Natural killer cell (primary cell): ENCODE data around the gene SMO. TPM values are rescaled to one million over a fixed set of nuclear protein-coding genes. Genes with fewer than 3 reads are reported as not detected.

Experiments used
- ATAC-seq, 3 donors: fragments of 150-1000 bp in 2 of 3; fragments of 200-7000 bp in 1 of 3; cut with Tn5 transposase; 1 replicate in 1 of 3; 2 replicates in 2 of 3; pipeline ENCODE4 v1.10.0; 2021; ENCODE audit warnings: mild to moderate bottlenecking in 2 of 3, moderate library complexity in 2 of 3
- DNase-seq, 2 donors: peaks; one replicate each; pipeline versions ENCODE4 v3.0.0 to v3.0.0-alpha.2; 2013 to 2021; ENCODE audit warnings: mixed read lengths in 1 of 2
- H3K27ac ChIP-seq: one replicate; pipeline ENCODE4 v1.5.1; 2013; ENCODE audit warnings: mild to moderate bottlenecking, low read length
- H3K27me3 ChIP-seq: one replicate; pipeline ENCODE4 v1.6.1; 2013; ENCODE audit warnings: low read length; ENCODE audit not compliant: control insufficient read depth, insufficient read depth
- H3K36me3 ChIP-seq: one replicate; pipeline ENCODE4 v1.6.1; 2013; ENCODE audit warnings: low read length; ENCODE audit not compliant: control insufficient read depth, insufficient read depth
- H3K4me1 ChIP-seq: one replicate; pipeline ENCODE4 v1.6.1; 2013; ENCODE audit warnings: low read length; ENCODE audit not compliant: control insufficient read depth, insufficient read depth
- H3K4me3 ChIP-seq: one replicate; pipeline ENCODE4 v1.5.1; 2013; ENCODE audit warnings: low read length
- H3K9me3 ChIP-seq: one replicate; pipeline ENCODE4 v1.6.1; 2013; ENCODE audit warnings: low read length; ENCODE audit not compliant: control insufficient read depth, insufficient read depth
- H3K27ac Mint-ChIP-seq, 2 donors: one replicate each; pipeline ENCODE4 v1.8.0; 2022; ENCODE audit warnings: mild to moderate bottlenecking in 2 of 2, mixed read lengths in 2 of 2, moderate library complexity in 1 of 2
- H3K27me3 Mint-ChIP-seq, 2 donors: one replicate each; pipeline ENCODE4 v1.8.0; 2022; ENCODE audit warnings: low read depth in 2 of 2, mixed read lengths in 2 of 2
- H3K36me3 Mint-ChIP-seq: one replicate; pipeline ENCODE4 v1.8.0; 2022; ENCODE audit warnings: mixed read lengths
- H3K4me1 Mint-ChIP-seq, 2 donors: one replicate each; pipeline ENCODE4 v1.8.0; 2022; ENCODE audit warnings: mixed read lengths in 2 of 2
- H3K4me3 Mint-ChIP-seq: one replicate; pipeline ENCODE4 v1.8.0; 2022; ENCODE audit warnings: mild to moderate bottlenecking, moderate library complexity, mixed read lengths
- H3K9me3 Mint-ChIP-seq, 2 donors: one replicate each; pipeline ENCODE4 v1.8.0; 2022; ENCODE audit warnings: mixed read lengths in 2 of 2
- CTCF ChIP-seq: fragments of 200-600 bp; IDR thresholded peaks from one replicate; pipeline ENCODE4 v1.8.0; 2022; ENCODE audit warnings: antibody characterized with exemption
- WGBS: methylation state at CpG from one replicate; pipeline ENCODE4 v1.1.7; 2013; ENCODE audit warnings: missing lambda C conversion rate; ENCODE audit not compliant: insufficient coverage; 5-methylcytosine and 5-hydroxymethylcytosine counted together
- intact Hi-C: fragments of 100-400 bp; cut with micrococcal nuclease; formaldehyde crosslinking; loops from one replicate; pipeline ENCODE4 v1.14.2; 2022
- total RNA-seq, 4 donors: library from RNA; stranded (reverse); fragments of 120-200 nt in 1 of 4; gene quantifications; one replicate each; pipeline versions ENCODE4 v1.2.3 to v1.2.4, GENCODE V29; 2013 to 2022

Gene SMO
- total RNA-seq, 3 donors from 2014 or later (not counting 1 experiment from before 2014, with no cell fraction given) = 0.09 to 0.50 (median 0.50) TPM

DNA sequence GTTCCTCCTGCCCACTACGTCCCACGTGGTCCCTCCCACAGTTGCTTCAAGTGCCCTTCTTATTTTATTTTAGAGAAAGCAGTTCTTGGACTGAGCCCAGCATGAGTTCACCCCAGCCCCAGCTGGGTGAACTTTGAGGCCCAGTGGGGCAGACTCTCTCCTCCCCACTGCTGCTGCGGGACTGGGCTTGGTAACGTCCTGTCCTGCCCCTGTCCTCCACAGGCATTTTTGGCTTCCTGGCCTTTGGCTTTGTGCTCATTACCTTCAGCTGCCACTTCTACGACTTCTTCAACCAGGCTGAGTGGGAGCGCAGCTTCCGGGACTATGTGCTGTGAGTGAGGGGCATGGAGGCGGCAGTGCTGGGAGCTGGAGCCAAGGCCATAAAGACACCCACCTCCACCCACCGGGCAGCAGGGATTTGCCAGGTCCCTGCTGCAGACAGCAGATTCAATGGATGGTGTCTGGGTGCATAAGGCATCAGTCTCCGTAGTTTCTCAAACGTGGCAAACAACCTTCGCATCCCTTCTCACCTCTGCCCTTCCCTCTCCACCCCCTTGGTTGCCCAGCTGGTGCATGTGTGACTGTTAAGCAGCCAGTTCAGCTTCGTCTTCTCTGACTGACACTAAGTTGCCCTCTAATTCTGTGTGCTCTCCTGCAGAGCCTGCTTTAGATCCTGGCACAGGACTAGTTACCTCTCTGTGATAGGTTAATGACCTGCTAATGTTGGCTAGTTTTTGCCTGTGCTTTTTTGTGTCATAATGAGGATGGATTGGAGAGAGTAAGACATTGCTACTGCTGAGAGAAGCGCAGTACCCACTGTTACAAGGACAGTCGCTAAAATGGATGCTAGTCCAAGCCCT lies 20.9 kb downstream of the SMO start:
- no peak for TF ChIP-seq CTCF
- Histone ChIP-seq H3K27me3 (no peaks in the 10 kb centered on the region), H3K27ac (no peak overlapping the region), H3K36me3 (no peaks in the 10 kb centered on the region), H3K4me1 (peaks cover 10% of the 10 kb centered on the region), H3K4me3 (no peak overlapping the region), H3K9me3 (no peaks in the 10 kb centered on the region)
- H3K36me3 Mint-ChIP-seq = no peaks in the 10 kb centered on the region
- H3K27me3 Mint-ChIP-seq = peaks cover 6% of the 10 kb centered on the region in 2 donors
- H3K4me3 Mint-ChIP-seq = no peak overlapping the region
- WGBS = 94% methylated on average over 15 of the region's 15 CpGs
- intact Hi-C loops = no loop called here
- H3K9me3 Mint-ChIP-seq = no peaks in the 10 kb centered on the region
- no peaks in the 10 kb centered on the region for H3K4me1 Mint-ChIP-seq
- ATAC-seq (no peak), DNase-seq (no peak)
- no peak overlapping the region for H3K27ac Mint-ChIP-seq

GRCh38 chr7:129210256-129210988 lies 22.0 kb downstream of the SMO start:
- ATAC-seq (peak; percentile 59 to 83 (median 73)), DNase-seq (peak; percentile 52 to 72)
- no peak overlapping the region for H3K4me3 Mint-ChIP-seq
- Histone ChIP-seq H3K4me1 (peaks cover 10% of the 10 kb centered on the region), H3K27ac (no peak overlapping the region), H3K9me3 (no peaks in the 10 kb centered on the region), H3K36me3 (no peaks in the 10 kb centered on the region), H3K4me3 (no peak overlapping the region), H3K27me3 (no peaks in the 10 kb centered on the region)
- no peak overlapping the region for H3K27ac Mint-ChIP-seq
- H3K4me1 Mint-ChIP-seq = no peaks in the 10 kb centered on the region
- WGBS = 77% methylated on average over 16 of the region's 16 CpGs
- H3K27me3 Mint-ChIP-seq = peaks cover 6% of the 10 kb centered on the region in 2 donors
- intact Hi-C loops = loop anchor here (2.0 kb wide), 1 partner anchor 46 kb away; no protein-coding TSS in a partner anchor
- peak; percentile 73 for TF ChIP-seq CTCF
- H3K36me3 Mint-ChIP-seq = no peaks in the 10 kb centered on the region
- H3K9me3 Mint-ChIP-seq = no peaks in the 10 kb centered on the region

DNA sequence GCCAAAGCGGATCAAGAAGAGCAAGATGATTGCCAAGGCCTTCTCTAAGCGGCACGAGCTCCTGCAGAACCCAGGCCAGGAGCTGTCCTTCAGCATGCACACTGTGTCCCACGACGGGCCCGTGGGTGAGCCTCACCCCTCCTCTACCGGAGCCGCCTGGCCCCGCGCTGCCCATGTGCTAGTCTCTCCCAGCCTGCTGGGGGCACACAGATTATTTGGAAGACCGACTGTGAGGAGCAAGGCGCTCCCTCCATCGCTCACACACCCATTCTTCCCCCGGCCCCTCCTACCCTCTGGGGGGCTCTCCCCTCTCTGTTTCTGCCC lies 22.5 kb downstream of the SMO start:
- no peak for ATAC-seq
- H3K27ac Mint-ChIP-seq = no peak overlapping the region
- no peaks in the 10 kb centered on the region for H3K9me3 ChIP-seq
- H3K4me3 Mint-ChIP-seq = no peak overlapping the region
- no peaks in the 10 kb centered on the region for H3K36me3 ChIP-seq
- WGBS = 95% methylated on average over 14 of the region's 14 CpGs
- H3K27me3 Mint-ChIP-seq = peaks cover 6% of the 10 kb centered on the region in 2 donors
- intact Hi-C loops = loop anchor here (2.0 kb wide), 1 partner anchor 46 kb away; no protein-coding TSS in a partner anchor
- no peak for TF ChIP-seq CTCF
- H3K27ac ChIP-seq = no peak overlapping the region
- peaks cover 6% of the 10 kb centered on the region for H3K4me1 ChIP-seq
- no peaks in the 10 kb centered on the region for H3K9me3 Mint-ChIP-seq
- DNase-seq = no peak
- no peaks in the 10 kb centered on the region for H3K4me1 Mint-ChIP-seq
- H3K36me3 Mint-ChIP-seq = no peaks in the 10 kb centered on the region
- H3K4me3 ChIP-seq = no peak overlapping the region
- H3K27me3 ChIP-seq = no peaks in the 10 kb centered on the region
